ENCODE measurements around the gene ADGB.

Gene ADGB

DNA sequence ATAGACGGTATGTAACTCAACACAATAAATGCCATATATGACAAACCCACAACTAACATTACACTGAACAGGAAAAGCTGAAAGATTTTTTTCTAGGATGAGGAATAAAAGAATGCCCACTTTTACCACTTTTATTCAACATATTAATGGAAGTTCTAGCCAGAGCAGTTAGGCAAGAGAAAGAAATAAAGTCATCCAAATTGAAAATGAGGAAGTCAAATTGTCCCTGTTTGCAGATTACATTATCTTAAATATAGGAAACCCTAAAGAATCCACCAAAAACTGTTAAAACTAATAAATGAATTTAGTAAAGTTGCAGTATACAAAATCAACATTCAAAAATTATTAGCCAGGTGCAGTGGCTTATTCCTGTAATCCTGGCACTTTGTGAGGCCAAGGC is 24.6 kb upstream of the ADGB start:
- TF ChIP-seq MAX (IDR thresholded peaks at IDR 0.05; ENCODE audit: low read depth, low read length), result no peak
- no peak for TF ChIP-seq MYC (IDR thresholded peaks at IDR 0.05; ENCODE audit: low read depth, low read length)
- no peak for TF ChIP-seq CTCF (IDR thresholded peaks at IDR 0.05; ENCODE audit: low read depth, low read length)
- TF ChIP-seq POLR2A (IDR thresholded peaks at IDR 0.05; ENCODE audit: extremely low read depth, insufficient read length), result no peak
- H3K4me3 ChIP-seq (ENCODE audit: low read depth, low read length), result no peak overlapping the region
- no peak for DNase-seq (ENCODE audit: low read depth)

- no peak for DNase-seq (ENCODE audit: low read depth)
- TF ChIP-seq POLR2A (IDR thresholded peaks at IDR 0.05; ENCODE audit: extremely low read depth, insufficient read length), result no peak
- no peak for TF ChIP-seq CTCF (IDR thresholded peaks at IDR 0.05; ENCODE audit: low read depth, low read length)
- TF ChIP-seq MYC (IDR thresholded peaks at IDR 0.05; ENCODE audit: low read depth, low read length), result no peak
- TF ChIP-seq MAX (IDR thresholded peaks at IDR 0.05; ENCODE audit: low read depth, low read length), result no peak
- H3K4me3 ChIP-seq (ENCODE audit: low read depth, low read length), result no peak overlapping the region
Observed at GRCh38 chr6:146578054-146578453, 20.7 kb upstream of the ADGB start.

DNA sequence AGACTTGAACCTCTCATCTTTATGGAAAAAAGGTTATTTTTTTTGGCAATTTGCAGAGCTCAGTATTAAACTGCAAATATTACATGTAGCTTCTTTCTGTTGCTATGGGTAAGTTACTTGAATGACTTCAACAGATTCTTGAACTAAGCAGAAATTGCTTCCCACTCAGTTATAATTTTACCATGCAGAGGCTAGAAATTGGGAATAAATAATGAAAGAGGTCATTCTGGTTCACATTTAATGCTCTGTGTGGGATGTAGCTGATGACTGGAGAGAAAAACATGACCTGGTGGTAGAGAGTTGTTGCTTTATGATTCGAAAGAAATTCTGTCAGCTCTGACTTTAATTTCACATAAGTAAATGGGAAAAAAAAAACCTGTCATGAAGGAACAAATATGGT is 16.8 kb upstream of the ADGB start:
- DNase-seq (ENCODE audit: low read depth), result no peak
- H3K4me3 ChIP-seq (ENCODE audit: low read depth, low read length), result no peak overlapping the region
- TF ChIP-seq CTCF (IDR thresholded peaks at IDR 0.05; ENCODE audit: low read depth, low read length) (no peak), MAX (IDR thresholded peaks at IDR 0.05; ENCODE audit: low read depth, low read length) (no peak), MYC (IDR thresholded peaks at IDR 0.05; ENCODE audit: low read depth, low read length) (no peak), POLR2A (IDR thresholded peaks at IDR 0.05; ENCODE audit: extremely low read depth, insufficient read length) (no peak)

- no peak overlapping the region for H3K4me3 ChIP-seq (ENCODE audit: low read depth, low read length)
- TF ChIP-seq MAX (IDR thresholded peaks at IDR 0.05; ENCODE audit: low read depth, low read length), result no peak
- TF ChIP-seq MYC (IDR thresholded peaks at IDR 0.05; ENCODE audit: low read depth, low read length), result no peak
- no peak for TF ChIP-seq POLR2A (IDR thresholded peaks at IDR 0.05; ENCODE audit: extremely low read depth, insufficient read length)
- no peak for TF ChIP-seq CTCF (IDR thresholded peaks at IDR 0.05; ENCODE audit: low read depth, low read length)
- peak; percentile 62 for DNase-seq (ENCODE audit: low read depth)
Observed at GRCh38 chr6:146582857-146583256, 15.9 kb upstream of the ADGB start.

- no peak overlapping the region for H3K4me3 ChIP-seq (ENCODE audit: low read depth, low read length)
- DNase-seq (ENCODE audit: low read depth), result no peak
- TF ChIP-seq POLR2A (IDR thresholded peaks at IDR 0.05; ENCODE audit: extremely low read depth, insufficient read length), result no peak
- TF ChIP-seq MAX (IDR thresholded peaks at IDR 0.05; ENCODE audit: low read depth, low read length), result no peak
- TF ChIP-seq MYC (IDR thresholded peaks at IDR 0.05; ENCODE audit: low read depth, low read length), result no peak
Observed at GRCh38 chr6:146583966-146584365, 14.8 kb upstream of the ADGB start.

DNA sequence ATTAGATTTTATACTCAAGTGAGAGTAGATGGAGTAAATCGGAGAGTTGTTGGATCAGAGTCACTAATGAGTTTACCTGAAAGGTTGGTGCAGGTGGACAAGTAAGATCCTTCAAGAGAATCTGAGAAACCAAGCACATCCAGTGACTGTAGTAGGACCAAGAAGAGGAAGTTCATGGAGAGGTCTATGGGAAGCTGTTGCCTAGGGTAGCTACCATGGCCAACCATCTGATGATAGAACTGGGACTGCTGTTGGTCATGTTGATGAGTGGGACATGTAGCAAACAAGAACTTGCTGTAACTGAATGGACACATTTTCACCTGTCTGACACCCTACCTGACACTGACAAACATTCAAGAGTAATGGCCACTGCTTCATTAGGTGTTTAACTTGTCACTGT is 11.3 kb upstream of the ADGB start:
- no peak overlapping the region for H3K4me3 ChIP-seq (ENCODE audit: low read depth, low read length)
- TF ChIP-seq MAX (IDR thresholded peaks at IDR 0.05; ENCODE audit: low read depth, low read length), result no peak
- no peak for TF ChIP-seq MYC (IDR thresholded peaks at IDR 0.05; ENCODE audit: low read depth, low read length)
- TF ChIP-seq CTCF (IDR thresholded peaks at IDR 0.05; ENCODE audit: low read depth, low read length), result no peak
- TF ChIP-seq POLR2A (IDR thresholded peaks at IDR 0.05; ENCODE audit: extremely low read depth, insufficient read length), result no peak
- no peak for DNase-seq (ENCODE audit: low read depth)
